HCT116 (cell line): ENCODE results near the gene KRTAP12-4. TPM values are rescaled to one million over a fixed set of nuclear protein-coding genes. Genes with fewer than 3 reads are reported as not detected.

ENCODE experiments used
- ATAC-seq: fragments of 200-7000 bp; cut with Tn5 transposase; 2 replicates; pipeline ENCODE4 v1.9.1; 2020; ENCODE audit warnings: mild to moderate bottlenecking, moderate library complexity
- BruUV-seq: library from RNA; stranded (reverse); fragments of 400-500 nt; replicated peaks from 2 replicates; lab custom pipeline; 2021; lab: Mats Ljungman, UMichigan
- CTCF ChIA-PET: fragments of 300-600 bp; sonication (Branson Sonifier 250); formaldehyde crosslinking; loops from one replicate; lab custom pipeline; 2021; ENCODE audit warnings: antibody characterized with exemption; lab: Charles Lee
- POLR2A ChIA-PET: fragments of 300-600, 350-600 bp; sonication (Branson Sonifier 250); formaldehyde crosslinking; loops from one replicate; lab custom pipeline; 2021; ENCODE audit warnings: antibody characterized with exemption; lab: Charles Lee
- RAD21 ChIA-PET, 2 experiments: fragments of 300-600 bp; sonication (Branson Sonifier 250); formaldehyde crosslinking; loops; one replicate each; lab custom pipeline; 2023; ENCODE audit warnings: low total read pairs in 2 of 2; ENCODE audit not compliant: uncharacterized antibody in 2 of 2, unreplicated experiment in 2 of 2, low non-redundant PET in 1 of 2; lab: Charles Lee
- DNase-seq: peaks from one replicate; pipeline ENCODE4 v3.0.0-alpha.2; 2010; ENCODE audit warnings: low read depth, low spot score
- H2AFZ ChIP-seq: fragments of 200-600 bp; shearing (Covaris generic), sonication (generic); 2 replicates; pipeline ENCODE4 v1.6.1; 2017; ENCODE audit warnings: low read depth, mixed run types, mixed read lengths, antibody characterized with exemption, low read length; ENCODE audit not compliant: poor library complexity, severe bottlenecking
- H3K27ac ChIP-seq: 2 replicates; pipeline ENCODE4 v1.5.1; 2012; ENCODE audit warnings: low read depth, low read length
- H3K27me3 ChIP-seq: fragments of 200-600 bp; sonication (generic); 2 replicates; pipeline ENCODE4 v1.6.1; 2016; ENCODE audit warnings: mixed run types, low read length, mixed read lengths; ENCODE audit not compliant: insufficient read depth
- H3K36me3 ChIP-seq, 2 experiments: fragments of 200-500 bp in 1 of 2; fragments of 200-600 bp in 1 of 2; sonication (Bioruptor generic) in 1 of 2; sonication (generic) in 1 of 2; 2 replicates each; pipeline versions ENCODE4 v1.5.1 to v1.6.1; 2014 to 2016; ENCODE audit warnings: low read length in 2 of 2, inconsistent platforms in 1 of 2, mixed read lengths in 1 of 2, mixed run types in 1 of 2; ENCODE audit not compliant: insufficient read depth in 2 of 2, control insufficient read depth in 1 of 2
- H3K4me1 ChIP-seq, 2 experiments: fragments of 200-600 bp in 1 of 2; sonication (generic) in 1 of 2; 2 replicates each; pipeline versions ENCODE4 v1.5.1 to v1.6.1; 2012 to 2017; ENCODE audit warnings: low read length in 2 of 2, inconsistent platforms in 1 of 2, mild to moderate bottlenecking in 1 of 2, mixed read lengths in 1 of 2, mixed run types in 1 of 2, moderate library complexity in 1 of 2; ENCODE audit not compliant: insufficient read depth in 2 of 2, control insufficient read depth in 1 of 2
- H3K4me2 ChIP-seq: fragments of 200-600 bp; sonication (generic); 2 replicates; pipeline ENCODE4 v1.6.1; 2017; ENCODE audit warnings: mixed run types, low read length, mixed read lengths
- H3K4me3 ChIP-seq, 2 experiments: fragments of 200-600 bp in 1 of 2; sonication (generic) in 1 of 2; replicated peaks in 1 of 2; 2 replicates each; pipeline ENCODE4 v1.5.1; 2011 to 2016; ENCODE audit warnings: low read length in 2 of 2, control low read depth in 1 of 2, low read depth in 1 of 2, mild to moderate bottlenecking in 1 of 2, mixed read lengths in 1 of 2, mixed run types in 1 of 2
- H3K79me2 ChIP-seq: fragments of 200-600 bp; sonication (generic); 2 replicates; pipeline ENCODE4 v1.6.1; 2017; ENCODE audit warnings: mild to moderate bottlenecking, mixed run types, low read length, moderate library complexity, mixed read lengths; ENCODE audit not compliant: insufficient read depth
- H3K9ac ChIP-seq: fragments of 200-600 bp; sonication (generic); 2 replicates; pipeline ENCODE4 v1.6.1; 2016; ENCODE audit warnings: low read length, mixed read lengths
- H3K9me2 ChIP-seq: fragments of 200-600 bp; sonication (generic), shearing (Covaris generic); 2 replicates; pipeline ENCODE4 v1.6.1; 2017; ENCODE audit warnings: mixed run types, mild to moderate bottlenecking, moderate library complexity; ENCODE audit not compliant: insufficient read depth
- H3K9me3 ChIP-seq, 2 experiments: fragments of 200-500 bp in 1 of 2; fragments of 200-600 bp in 1 of 2; sonication (Bioruptor generic) in 1 of 2; sonication (generic) in 1 of 2; 2 replicates each; pipeline ENCODE4 v1.6.1; 2014 to 2017; ENCODE audit warnings: low read length in 2 of 2, mixed read lengths in 2 of 2, inconsistent platforms in 1 of 2, low read depth in 1 of 2, mild to moderate bottlenecking in 1 of 2, mixed run types in 1 of 2, moderate library complexity in 1 of 2; ENCODE audit not compliant: control insufficient read depth in 1 of 2, insufficient read depth in 1 of 2
- H4K20me1 ChIP-seq: fragments of 200-600 bp; sonication (generic), shearing (Covaris generic); 2 replicates; pipeline ENCODE4 v1.6.1; 2017; ENCODE audit warnings: mixed run types, mild to moderate bottlenecking, moderate library complexity; ENCODE audit not compliant: insufficient read depth
- CBX3 ChIP-seq: IDR thresholded peaks from 2 replicates; pipeline ENCODE4 v1.6.1; 2012; ENCODE audit warnings: low read depth
- CEBPB ChIP-seq: IDR thresholded peaks from 2 replicates; pipeline ENCODE4 v1.6.1; 2012; ENCODE audit warnings: low read depth
- CTCF ChIP-seq, 3 experiments: fragments of 200-600 bp in 1 of 3; sonication (generic) in 1 of 3; IDR thresholded peaks in 2 of 3; conservative IDR thresholded peaks in 1 of 3; 2 replicates each; pipeline ENCODE4 v1.5.1; 2012 to 2017; ENCODE audit warnings: low read depth in 2 of 3, low read length in 2 of 3, antibody characterized with exemption in 1 of 3, borderline replicate concordance in 1 of 3, control low read depth in 1 of 3, mild to moderate bottlenecking in 1 of 3, mixed read lengths in 1 of 3, mixed run types in 1 of 3, moderate library complexity in 1 of 3; ENCODE audit not compliant: insufficient read depth in 1 of 3
- EGR1 ChIP-seq: IDR thresholded peaks from 2 replicates; pipeline ENCODE4 v1.6.1; 2012; ENCODE audit warnings: low read depth
- ELF1 ChIP-seq: IDR thresholded peaks from 2 replicates; pipeline ENCODE4 v1.6.1; 2012; ENCODE audit warnings: low read depth, borderline replicate concordance
- EZH2 ChIP-seq: fragments of 200-600 bp; sonication (generic); IDR thresholded peaks from 2 replicates; pipeline ENCODE4 v1.6.1; 2017; ENCODE audit warnings: antibody characterized with exemption, mixed run types
- EZH2phosphoT487 ChIP-seq: fragments of 200-600 bp; IDR thresholded peaks from 2 replicates; pipeline ENCODE4 v1.6.1; 2018; ENCODE audit warnings: antibody characterized with exemption, borderline replicate concordance
- MAX ChIP-seq: IDR thresholded peaks from 2 replicates; pipeline ENCODE4 v1.6.1; 2012
- POLR2A ChIP-seq: IDR thresholded peaks from 2 replicates; pipeline ENCODE4 v1.7.0; 2011; ENCODE audit warnings: borderline replicate concordance; ENCODE audit not compliant: insufficient read depth, insufficient read length; ENCODE audit errors: extremely low read depth
- POLR2AphosphoS5 ChIP-seq: IDR thresholded peaks from 2 replicates; pipeline ENCODE4 v1.6.1; 2011; ENCODE audit warnings: mild to moderate bottlenecking, low read depth, low read length, moderate library complexity
- RAD21 ChIP-seq: IDR thresholded peaks from 2 replicates; pipeline ENCODE4 v1.6.1; 2012; ENCODE audit warnings: low read depth, mild to moderate bottlenecking
- SIN3A ChIP-seq: IDR thresholded peaks from 2 replicates; pipeline ENCODE4 v1.6.1; 2012; ENCODE audit warnings: low read depth
- SP1 ChIP-seq: IDR thresholded peaks from 2 replicates; pipeline ENCODE4 v1.6.1; 2012; ENCODE audit warnings: low read depth
- SRF ChIP-seq: IDR thresholded peaks from 2 replicates; pipeline ENCODE4 v1.6.1; 2012; ENCODE audit warnings: low read depth
- YY1 ChIP-seq: IDR thresholded peaks from 2 replicates; pipeline ENCODE4 v1.6.1; 2011; ENCODE audit warnings: low read length, low read depth, moderate library complexity, mild to moderate bottlenecking; ENCODE audit not compliant: insufficient replicate concordance; ENCODE audit errors: extremely low read depth
- ZBTB33 ChIP-seq: IDR thresholded peaks from 2 replicates; pipeline ENCODE4 v1.6.1; 2011; ENCODE audit warnings: mild to moderate bottlenecking, low read length, moderate library complexity; ENCODE audit not compliant: insufficient replicate concordance; ENCODE audit errors: extremely low read depth
- ZFX ChIP-seq: fragments of 450-650 bp; IDR thresholded peaks from 2 replicates; pipeline ENCODE4 v1.6.1; 2017
- ZNF274 ChIP-seq: fragments of 200-500 bp; sonication (Bioruptor generic); IDR thresholded peaks from 2 replicates; pipeline ENCODE4 v1.6.1; 2014; ENCODE audit warnings: mild to moderate bottlenecking, low read depth, low read length, inconsistent platforms
- intact Hi-C: fragments of 100-400 bp; cut with micrococcal nuclease; formaldehyde crosslinking; loops from 2 replicates; pipeline ENCODE4 v1.10.0; 2022
- total RNA-seq: library from RNA; stranded (reverse); gene quantifications from one replicate; pipeline ENCODE4 v1.2.1, GENCODE V29; 2021; ENCODE audit not compliant: unreplicated experiment
- TF ChIP-seq, protein P1 (sequence below): IDR thresholded peaks from 2 replicates; pipeline ENCODE4 v1.6.1; 2012

KRTAP12-4 gene
- total RNA-seq, 1 experiment from 2014 or later = not detected

DNA sequence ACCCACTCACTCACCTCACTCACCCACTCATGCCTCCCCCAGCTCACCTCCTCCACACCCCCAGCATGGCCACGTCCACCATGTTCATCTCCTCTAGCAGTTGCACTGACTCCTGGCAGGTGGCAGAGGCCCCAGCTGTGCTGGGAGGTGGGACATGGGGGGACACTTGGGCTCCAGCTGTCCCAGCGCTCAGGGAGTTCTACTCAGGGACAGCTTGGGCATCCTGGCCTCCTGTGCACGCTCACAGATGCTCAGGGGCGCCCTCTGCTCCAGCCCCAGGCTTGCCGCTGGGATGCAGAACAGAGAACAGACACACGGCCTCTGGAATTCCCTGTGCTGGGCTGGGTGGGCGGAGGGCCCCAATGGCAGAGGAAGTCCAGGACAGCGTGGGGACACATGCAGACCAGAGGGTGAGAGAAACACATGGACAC lies 37.4 kb downstream of the KRTAP12-4 start:
- BruUV-seq = no TSS peak
- Histone ChIP-seq H3K79me2 (no peaks in the 10 kb centered on the region), H4K20me1 (no peaks in the 10 kb centered on the region), H3K27ac (no peak overlapping the region), H3K4me3 (no peak overlapping the region), H3K36me3 (no peaks in the 10 kb centered on the region), H3K4me2 (no peak overlapping the region), H3K9ac (no peak overlapping the region), H3K9me3 (peaks cover 6 to 11% of the 10 kb centered on the region in 2 experiments), H3K4me1 (no peaks in the 10 kb centered on the region), H3K27me3 (no peaks in the 10 kb centered on the region), H2AFZ (no peak overlapping the region), H3K9me2 (no peaks in the 10 kb centered on the region)
- DNase-seq = no peak
- ChIA-PET RAD21 (no interaction called here), POLR2A (no interaction called here), CTCF (no interaction called here)
- TF ChIP-seq ZNF274 = no peak
- no peak for TF ChIP-seq MAX
- no peak for TF ChIP-seq POLR2A
- no peak for TF ChIP-seq YY1
- no peak for TF ChIP-seq SIN3A
- no peak for TF ChIP-seq CBX3
- TF ChIP-seq SRF = no peak
- no peak for TF ChIP-seq SP1
- TF ChIP-seq RAD21 = no peak
- no peak for TF ChIP-seq ELF1
- TF ChIP-seq, protein P1, sequence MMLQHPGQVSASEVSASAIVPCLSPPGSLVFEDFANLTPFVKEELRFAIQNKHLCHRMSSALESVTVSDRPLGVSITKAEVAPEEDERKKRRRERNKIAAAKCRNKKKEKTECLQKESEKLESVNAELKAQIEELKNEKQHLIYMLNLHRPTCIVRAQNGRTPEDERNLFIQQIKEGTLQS = no peak
- no peak for TF ChIP-seq ZFX
- no peak for TF ChIP-seq ZBTB33
- TF ChIP-seq EZH2 = no peak
- no peak for TF ChIP-seq EGR1
- TF ChIP-seq EZH2phosphoT487 = no peak
- TF ChIP-seq POLR2AphosphoS5 = no peak
- TF ChIP-seq CTCF (IDR thresholded peaks at IDR 0.05 in 2 of 3, conservative IDR thresholded peaks at IDR 0.05 in 1 of 3; ENCODE audit: borderline replicate concordance in 1 of 3, insufficient read depth in 1 of 3, low read depth in 2 of 3, low read length in 2 of 3) = no peak
- no peak for TF ChIP-seq CEBPB
- no peak for ATAC-seq
- intact Hi-C loops = no loop called here
